ENCODE results near the gene BEAN1.

The BEAN1 gene

DNA sequence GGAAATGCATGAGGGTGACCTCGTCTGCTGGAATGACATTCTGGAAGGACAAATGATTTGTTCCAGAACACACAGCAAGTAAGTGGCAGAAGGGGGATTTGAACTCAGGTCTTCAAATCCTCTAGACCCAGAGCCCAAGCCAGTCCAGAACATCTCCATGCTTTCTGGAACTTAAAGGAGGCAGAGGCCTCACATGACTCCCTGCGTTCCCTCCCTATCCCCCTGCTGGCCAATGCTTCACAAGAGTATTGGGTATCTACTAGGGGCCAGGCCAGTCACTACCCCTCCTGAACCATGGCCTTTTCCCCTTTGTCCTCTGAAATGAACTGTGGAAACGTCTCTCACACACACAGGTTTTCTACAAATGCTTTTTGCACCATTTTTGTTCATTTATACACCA is 7.6 kb upstream of the BEAN1 start:
- DNase-seq (ENCODE audit: low read depth), result no peak

DNA sequence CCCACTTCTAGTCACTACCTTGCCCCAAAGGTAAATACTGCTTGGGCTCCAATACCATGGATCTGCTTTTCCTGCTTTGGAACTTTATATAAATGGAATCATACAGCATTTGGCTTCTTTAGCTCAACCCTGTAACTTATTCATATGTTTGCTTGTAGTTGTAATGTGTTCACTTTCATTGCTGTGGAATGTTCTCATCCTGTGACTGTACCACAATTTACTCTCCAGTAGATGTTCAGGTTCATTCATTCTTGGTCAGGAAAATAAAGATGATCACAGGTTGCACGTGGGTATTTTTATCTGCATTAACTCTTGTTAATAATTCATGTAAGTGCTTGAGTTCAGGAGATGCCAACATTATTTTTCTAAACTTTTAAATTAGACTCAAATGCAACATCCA is 6.7 kb upstream of the BEAN1 start:
- no peak for DNase-seq (ENCODE audit: low read depth)

DNA sequence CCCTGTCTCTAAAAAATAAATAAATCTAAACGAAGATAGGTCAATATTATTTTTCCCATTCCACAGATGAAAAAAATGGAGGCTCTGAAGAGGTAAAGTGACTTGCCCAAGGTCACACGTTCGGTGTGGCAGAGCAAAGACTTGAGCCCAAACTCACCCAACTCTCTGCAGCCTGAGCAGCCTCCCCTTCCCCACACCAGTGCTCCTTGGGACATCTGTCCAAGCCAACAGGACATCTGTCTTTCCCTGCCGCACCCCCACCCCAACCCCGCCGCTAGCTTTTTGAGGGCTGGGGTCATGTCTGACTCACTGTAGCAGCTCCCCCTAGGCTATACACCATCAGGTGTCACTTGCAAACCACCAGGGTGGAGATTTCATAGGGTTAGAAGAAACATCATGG is 5.2 kb upstream of the BEAN1 start:
- no peak for DNase-seq (ENCODE audit: low read depth)

DNA sequence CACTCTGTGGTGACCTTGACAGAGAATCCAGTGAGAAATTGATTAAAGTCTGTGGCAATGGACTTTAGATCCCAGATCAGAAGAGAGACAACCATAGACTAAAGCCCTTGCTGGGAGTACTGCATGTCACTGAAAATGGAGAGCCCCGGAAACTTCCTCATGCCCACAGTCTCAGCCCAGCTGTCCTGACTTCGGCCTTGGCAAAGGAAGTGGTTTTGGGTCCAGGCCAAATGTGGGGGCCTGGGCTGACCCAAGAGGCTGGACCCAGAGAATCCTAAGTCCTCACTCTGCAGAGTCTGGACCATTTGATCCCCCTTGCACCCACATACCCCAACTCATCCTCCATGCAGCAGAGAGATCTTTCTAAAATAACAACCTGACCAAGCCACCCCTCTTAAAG is 4.7 kb upstream of the BEAN1 start:
- DNase-seq (ENCODE audit: low read depth), result no peak

DNA sequence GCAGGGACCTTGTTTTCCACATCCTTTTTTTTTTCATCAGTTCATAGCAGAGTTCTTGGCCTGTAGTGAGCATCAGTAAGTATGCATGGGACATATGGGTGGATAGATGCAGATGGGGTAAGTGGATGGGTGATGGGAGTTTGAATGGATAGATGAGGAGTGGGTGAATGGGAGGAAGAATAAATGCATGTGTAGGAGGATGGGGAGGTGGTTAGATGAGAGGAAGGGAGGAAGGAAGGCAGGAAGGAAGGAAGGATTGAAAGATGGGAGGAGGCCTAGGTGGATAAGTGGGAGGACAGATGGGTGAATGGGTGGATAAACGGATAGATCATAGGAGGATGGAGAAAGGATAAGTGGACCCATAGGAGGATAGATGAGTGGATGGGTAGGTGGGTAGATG is 3.9 kb upstream of the BEAN1 start:
- DNase-seq (ENCODE audit: low read depth), result no peak

DNA sequence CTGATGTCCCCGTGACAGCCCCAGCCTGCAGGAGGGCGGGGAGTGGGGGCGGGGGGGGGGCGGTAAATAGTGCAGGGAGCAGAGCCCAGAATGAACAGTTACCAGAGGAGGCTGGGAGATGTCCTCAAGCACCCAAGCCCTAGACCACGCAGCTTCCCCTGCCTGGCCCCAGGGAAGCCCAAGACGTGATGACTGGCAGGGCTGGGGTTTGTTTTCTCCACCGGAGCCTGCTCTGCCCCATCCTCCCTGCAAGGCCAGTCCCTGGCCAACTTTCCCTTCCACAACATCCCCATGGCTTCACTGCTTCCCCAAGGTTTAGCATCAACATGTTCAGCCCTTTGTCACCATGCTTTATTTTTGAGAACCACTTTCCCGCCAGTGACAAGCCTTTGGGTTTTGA is 1.4 kb upstream of the BEAN1 start:
- no peak for DNase-seq (ENCODE audit: low read depth)

DNA sequence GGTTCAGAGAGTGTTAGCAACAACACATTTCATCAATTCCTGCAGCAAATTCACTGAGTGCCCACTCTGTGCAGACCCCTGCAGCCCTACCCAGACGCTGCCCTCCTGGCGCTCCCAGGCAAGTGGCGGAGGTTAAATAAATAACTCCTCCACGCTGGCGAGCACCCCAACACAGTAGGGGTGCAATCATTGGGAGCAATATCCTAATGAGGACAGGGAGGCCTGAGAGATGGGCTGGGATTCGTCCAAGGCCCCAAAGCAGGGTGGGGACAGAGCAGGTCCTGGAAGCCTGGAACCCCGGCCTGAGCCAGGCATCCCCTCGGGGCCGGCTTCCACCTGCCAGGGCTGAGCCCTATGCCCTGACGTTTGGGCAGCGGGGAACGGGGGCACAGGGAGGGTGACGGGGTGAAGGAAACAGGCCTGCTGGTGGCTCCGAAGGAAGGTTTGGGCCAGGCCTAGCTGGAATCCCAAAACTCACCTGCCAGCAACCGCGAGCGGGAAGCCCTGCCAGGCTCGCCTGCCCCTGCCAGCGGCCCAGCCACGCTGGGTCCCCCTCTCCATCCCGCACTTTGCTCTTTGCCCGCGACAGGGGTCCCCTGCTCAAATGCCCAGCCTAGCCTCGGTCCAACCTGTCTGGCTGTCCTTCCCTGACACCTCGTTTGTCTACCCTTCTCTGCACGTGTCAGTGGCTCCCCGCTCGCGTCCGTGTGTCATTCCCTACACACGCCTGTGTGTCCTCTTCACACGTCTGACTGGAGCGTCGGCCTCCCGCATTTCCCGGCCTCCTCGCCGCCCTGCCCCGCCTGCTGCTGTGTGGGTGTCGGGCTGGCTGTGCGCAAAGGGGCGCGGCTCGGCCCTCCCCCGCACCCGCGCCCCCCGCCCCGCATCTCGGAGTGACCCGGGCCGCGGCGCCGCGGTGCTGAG is 721 bp upstream of the BEAN1 start:
- no peak for DNase-seq (ENCODE audit: low read depth)

DNA sequence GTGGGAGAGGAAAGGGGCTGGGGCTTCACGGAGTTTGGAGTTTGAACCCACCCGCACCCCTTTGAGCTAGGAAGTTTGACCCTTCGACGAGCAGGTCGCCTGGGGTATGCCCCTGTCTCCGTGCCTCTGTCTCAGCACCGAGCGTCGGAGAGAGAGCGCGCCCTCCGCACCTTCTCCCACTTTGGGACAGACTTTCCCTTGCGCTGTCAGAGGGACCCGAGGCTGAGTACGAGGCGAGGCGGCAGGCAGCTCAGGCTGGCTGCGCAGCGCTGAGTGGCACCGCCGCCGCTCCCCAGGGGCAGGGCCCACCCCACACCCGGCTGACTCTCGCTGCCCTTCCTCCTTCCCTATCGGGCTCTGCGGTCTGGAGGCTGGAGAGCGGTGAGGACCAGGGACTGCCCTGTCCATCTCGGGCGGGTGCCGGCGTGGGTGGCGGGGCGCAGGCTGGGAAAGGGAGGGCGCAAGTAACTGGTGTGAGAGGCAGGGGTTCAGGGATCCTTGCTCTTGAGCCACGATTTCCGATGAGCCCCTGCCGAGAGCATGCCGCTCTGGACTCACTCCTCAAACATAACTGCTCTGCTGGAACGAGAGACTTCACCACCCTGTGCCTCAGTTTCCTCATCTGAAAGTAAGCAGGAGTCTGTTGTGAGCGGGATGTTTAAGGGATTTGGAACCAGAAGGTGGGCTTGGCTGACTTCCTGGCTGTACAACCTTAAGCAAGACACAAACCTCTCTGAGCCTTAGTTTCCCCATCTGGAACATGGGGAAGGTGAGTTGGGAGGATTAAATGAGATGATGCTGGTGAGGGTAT is 981 bp downstream of the BEAN1 start:
- DNase-seq (ENCODE audit: low read depth), result no peak

DNA sequence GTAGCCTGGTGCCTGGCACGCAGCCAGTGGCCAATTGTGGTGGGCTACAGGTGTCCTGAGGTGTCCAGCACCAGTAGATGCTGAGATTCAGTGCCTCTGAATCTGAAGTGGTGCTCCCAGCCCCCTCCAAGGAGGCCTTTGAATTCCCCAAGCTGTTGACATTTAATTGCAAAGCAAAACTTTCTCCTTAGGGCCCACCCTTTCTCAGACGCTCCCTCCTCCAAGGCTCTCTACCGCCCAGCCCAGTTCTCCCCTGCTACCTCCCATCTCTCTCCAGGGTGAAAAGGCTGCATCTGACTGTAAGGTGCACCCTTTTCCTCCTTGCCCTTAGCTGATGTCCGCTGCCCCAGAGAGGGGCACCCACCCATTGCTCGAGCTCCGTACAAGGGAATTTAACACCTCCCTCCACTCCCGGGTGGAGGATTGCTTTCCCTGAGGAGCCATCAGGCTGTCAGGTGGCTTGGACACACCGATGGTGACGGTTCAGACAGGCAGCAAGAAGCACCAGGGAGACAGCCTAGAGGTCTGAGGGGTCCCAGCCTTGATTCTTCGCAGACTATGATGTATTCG is 1.7 kb downstream of the BEAN1 start:
- no peak for DNase-seq (ENCODE audit: low read depth)

DNA sequence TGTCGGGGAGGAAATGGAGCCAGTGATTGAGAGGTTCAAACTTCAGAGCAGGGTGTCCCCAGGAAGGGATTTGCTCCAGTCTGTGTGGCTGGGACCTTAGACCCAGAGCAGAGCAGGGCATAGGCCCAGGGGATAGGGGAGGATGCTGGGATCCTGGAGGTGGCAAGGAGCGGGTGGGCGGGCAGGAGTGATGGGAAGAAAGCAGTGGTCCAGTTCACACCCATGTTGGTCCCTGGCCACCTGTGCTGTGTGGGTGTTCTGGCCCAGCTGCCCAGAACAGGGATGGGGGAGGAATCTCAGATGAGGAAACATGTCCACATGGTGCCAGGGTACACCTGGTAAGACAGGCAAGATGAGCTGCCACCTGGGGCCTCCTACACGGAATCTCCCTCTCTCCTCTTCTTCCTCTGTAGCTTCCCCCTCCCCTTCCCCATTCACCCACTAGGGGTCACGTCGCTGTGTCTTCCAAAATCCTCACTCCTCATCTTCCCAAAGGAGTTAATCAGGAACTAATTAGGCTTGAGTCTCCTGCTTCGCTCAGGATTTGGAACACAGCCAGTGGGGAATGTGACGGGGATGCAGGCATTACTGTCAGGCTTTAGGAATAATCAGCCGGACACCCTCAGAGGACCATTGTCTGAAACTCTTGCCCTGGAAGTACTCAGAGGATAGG is 2.3 kb downstream of the BEAN1 start:
- DNase-seq (ENCODE audit: low read depth), result no peak

DNA sequence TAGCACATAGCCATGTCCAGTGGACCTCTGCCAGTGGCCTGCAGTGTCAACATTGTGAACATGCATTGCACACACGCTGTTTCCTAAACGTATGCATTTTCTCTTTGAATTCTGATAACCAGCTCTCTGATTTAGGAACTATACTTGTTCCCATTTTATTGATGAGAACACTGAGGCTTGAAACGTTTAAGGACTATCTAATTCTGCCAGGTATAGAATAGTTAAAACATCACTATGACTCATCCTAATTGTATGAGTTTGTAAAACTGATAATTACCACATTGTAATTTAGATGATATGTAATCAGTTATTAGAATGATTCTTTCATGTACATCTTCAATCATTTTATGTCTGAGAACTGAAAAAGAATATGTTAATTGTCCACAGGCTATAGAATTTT is 3.1 kb downstream of the BEAN1 start:
- no peak for DNase-seq (ENCODE audit: low read depth)

DNA sequence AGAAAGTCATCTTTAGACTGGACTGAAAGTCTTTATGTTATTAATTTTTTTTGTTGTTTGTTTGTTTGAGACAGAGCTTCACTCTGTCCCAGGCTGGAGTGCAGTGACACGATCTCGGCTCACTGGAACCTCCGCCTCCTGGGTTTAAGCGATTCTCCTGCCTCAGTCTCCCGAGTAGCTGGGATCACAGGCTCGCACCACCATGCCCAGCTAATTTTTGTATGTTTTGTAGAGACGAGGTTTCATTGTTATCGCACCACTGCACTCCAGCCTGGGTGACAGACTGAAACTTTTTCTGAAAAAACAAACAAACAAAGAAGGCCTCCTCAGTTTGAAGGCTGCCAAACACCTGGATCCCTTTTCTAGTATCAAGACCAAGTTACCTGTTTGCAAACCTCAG is 4.7 kb downstream of the BEAN1 start:
- DNase-seq (ENCODE audit: low read depth), result no peak

DNA sequence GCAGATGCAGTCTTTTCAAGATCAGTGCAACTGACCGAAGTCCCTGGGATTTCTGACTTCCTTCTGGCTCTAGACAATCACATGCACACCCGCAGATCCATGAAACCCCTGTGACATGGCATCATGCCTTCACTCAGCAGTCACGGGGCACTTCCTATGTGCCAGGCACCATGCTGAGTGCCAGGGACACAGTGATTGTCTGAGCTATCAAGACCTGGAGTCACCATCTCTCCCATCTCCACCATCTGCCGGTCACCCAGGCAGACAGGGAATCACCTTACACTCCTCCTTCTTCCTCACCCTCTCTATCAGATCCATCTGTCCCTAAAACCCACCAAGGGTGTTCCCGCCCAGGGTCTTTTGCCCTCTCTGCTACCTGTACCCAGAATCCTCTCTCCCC is 5.3 kb downstream of the BEAN1 start:
- DNase-seq (ENCODE audit: low read depth), result no peak

DNA sequence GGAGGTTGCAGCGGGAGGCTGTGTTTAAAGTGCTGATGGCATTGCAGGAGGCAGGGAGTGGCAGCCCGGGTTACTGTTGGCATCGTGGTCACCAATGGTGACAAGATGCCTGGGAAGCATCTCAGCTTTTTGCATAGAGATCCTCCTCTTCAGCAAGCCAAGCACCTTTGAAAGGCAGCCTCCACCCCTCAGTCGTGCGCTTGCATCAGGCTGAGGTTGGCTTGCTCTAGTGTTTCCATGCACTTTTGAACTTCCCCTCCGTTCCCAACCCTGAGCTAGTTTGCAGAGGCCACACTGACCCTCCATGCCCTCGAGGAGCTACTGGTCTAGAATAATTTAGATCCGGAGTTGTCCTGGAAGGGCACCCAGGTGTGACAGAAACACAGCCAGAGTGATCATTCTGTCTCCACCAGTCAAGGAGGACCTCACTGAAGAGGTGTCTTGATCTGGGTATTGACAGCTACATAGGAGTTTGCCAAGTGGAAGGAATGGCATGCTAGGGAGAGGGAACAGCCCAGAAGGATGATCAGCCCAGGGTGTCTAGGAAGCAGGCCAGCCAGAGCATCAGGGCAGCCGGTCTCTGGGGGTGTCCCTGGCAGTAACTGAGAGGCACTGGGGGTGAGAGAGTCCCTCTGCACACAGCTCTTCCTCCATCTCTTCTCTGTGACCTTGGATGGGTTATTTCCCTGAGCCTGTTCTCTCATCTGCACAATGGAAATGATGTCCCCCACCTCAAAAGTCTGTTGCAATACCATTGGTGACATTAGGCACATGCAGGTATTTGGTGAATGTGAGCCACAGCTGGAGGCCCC is 7.7 kb downstream of the BEAN1 start:
- DNase-seq (ENCODE audit: low read depth), result no peak

DNA sequence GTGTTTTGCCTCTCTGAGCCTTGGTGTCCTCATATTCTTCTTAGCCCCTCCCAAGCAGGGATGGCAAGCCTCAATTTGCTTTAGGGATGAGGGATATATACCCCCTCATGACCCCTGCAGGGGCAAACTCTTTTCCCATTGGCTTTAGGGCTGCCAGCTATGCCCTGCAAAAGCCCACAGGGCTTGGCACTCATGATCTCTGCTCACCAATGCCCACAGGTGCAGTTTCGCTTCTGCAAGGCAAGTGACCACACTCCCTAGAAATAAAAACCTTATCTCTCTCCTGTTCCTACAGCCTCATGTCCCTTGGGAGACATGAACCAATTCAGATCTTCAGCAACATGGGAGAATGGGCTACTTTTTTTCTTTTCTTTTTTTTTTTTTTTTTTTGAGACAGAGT is 8.8 kb downstream of the BEAN1 start:
- DNase-seq (ENCODE audit: low read depth), result no peak

DNA sequence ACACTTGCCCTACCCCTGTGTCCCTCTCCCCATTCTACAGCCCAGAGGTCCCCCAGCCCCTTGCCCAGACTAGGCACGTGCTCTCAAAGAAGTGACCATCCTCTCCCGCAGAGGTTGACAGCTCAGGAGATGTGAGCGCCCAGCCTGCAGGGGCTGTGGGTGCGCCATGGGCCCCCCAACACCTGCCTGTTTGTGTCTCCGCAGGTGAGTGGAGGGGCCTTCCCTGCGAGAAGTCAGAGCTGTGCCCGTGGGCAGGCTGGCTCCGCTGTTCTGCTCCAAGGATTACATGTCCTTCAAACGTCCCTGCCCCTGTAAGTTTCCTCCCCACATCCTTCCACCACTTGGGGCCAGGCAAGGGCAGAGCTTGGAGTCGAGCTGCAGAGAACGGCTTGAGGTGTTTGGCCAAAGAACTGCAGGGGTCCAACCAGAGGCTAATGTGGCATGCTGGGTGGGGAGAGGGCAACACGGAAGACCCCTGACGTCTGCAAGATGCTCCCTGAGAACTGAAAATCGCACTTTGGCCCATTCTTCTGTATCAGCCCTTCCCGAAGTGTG is 10.4 kb downstream of the BEAN1 start:
- DNase-seq (ENCODE audit: low read depth), result no peak

DNA sequence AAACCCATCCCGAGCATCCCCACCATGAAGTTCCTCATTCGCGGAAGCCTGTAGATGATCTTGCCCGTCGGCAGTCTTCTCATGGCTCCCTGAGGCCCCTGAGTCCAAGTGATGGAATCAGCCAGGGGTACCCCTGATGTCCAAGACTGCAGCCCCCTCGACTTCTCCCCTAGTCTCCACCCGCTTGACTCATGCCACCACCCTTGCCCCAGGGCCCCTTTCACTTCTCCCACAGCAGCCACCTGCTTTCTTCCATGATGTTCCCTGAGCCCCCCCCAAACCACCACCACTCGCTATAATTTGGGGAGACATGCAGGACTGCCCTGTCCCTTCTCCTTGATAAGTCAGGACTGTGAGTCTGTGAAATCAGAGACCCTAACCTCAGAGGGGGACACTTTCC is 11.4 kb downstream of the BEAN1 start:
- DNase-seq (ENCODE audit: low read depth), result no peak

DNA sequence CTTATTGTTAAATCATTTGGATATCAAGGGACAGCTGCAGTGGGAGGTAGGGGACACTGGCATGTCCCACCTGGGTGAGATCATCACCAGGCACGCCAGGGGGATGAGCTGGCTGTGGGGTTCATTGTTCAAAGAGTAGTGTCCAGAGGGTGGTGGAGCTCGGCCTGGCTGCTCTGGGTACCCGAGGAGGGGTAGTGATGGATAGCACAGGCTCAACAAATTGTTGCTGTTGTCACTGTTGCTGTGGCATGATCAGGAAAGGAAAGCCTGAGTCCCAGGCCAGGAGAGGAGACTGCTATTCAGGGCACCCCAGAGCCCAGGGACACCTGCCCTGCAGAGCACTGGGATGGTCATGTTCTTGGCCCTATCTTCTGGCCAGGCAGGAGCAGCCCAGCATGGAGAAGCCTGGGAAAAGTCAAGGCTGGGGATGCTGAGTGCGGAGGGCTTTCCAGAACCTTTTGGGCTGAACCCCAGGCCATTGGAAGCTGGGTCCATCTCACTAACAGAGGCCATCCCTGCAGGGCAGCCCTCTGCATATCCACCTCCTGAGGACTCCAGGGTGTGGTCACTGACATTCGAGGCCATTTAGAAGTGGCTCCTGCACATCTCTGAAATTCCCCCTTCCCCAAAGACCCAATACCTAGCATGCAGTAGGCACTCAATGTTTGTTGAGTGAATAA is 12.1 kb downstream of the BEAN1 start:
- no peak for DNase-seq (ENCODE audit: low read depth)

DNA sequence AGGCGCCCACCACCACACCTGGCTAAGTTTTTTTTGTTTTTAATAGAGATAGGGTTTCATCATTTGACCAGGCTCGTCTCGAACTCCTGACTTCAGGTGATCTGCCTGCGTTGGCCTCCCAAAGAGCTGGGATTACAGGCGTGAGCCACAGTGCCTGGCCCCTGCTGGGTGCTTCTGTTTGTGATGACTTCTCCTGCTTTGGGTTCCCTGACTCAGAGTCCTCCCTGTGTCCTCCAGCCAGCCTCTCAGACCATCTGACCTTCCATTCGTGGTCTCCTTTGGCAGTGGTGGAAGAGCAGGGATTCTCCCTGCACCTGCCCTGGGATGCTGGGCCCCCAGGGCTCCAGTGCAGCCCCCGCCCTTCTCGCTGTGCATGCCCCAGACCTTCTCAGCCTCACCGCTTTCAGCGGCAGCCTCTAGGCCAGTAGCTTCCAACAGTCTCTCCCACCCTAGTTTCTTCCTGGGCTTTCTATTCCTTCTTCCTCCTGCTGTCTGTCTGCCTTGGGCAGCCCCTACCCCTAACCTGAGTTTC is 13.2 kb downstream of the BEAN1 start:
- DNase-seq (ENCODE audit: low read depth), result no peak

DNA sequence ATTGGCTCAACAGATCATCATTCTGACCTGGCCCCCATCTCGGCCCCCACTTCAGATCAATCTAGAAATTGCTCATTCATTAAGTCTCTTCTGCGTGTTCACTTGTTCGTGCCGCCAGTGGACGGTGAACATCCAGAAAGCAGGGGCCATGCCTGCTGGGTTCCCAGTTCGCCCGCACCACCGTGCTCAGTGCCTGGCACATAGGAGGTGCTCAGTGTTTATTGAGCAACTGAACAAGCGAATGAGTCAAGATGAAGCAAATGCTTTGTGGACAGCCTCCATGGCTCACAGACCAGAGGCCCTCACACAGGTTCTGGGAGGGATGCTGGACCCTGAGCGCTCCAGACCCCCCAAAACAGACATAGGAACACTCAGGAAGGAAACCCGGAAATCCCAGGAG is 13.9 kb downstream of the BEAN1 start:
- no peak for DNase-seq (ENCODE audit: low read depth)
